ENCODE results near the gene ZNF579. TPM values are rescaled to one million over a fixed set of nuclear protein-coding genes. Genes with fewer than 3 reads are reported as not detected.

Gene ZNF579
- total RNA-seq, 2 experiments from 2014 or later = 6.1 to 11.1 TPM

DNA sequence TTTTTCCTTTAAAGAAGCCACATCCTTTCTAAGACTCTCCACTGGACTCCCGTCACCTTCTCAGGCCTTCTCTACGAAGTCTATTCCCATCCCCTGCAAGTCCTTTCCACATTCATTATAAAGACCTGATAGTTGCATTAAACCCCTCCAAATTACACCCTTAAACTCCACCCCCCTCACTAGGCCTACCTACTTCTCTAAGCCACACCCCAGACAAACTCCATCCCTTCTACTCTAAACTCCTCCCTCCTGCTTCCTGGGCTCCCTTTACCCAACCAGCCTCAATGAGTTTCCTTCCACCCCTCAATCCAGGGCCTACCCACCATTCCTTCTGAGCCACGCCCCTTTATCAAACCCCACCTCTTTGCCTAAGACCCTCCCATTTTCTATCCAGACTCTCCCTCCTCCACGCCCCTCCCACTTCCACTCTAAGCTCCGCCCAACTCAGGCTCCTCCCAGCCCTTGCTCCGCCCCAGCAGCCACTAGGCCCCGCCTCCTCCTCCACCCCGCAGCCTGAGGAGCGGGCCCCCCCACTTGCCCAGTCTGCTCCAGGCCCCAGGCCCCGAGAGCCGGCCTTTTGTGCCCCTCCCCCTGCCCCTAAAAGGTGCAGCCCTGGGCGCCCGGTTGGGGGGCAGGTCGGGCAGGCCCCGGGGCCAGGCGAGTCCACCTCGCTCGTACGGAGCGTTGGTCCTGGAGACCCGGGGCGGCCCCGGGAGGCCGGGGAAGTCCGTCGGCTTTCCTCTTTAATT lies 18.2 kb upstream of the ZNF579 start:
- no peaks in the 10 kb centered on the region for H3K9me3 ChIP-seq (ENCODE audit: low read length)
- H3K79me2 ChIP-seq (ENCODE audit: insufficient read depth, low read depth, low read length) = no peaks in the 10 kb centered on the region
- intact Hi-C loops (cut with micrococcal nuclease; ENCODE audit: unreplicated experiment) = loop anchor here (1.0 to 2.0 kb wide), 2 partner anchors 18 to 44 kb away; partner anchors contain the start of genes ZNF579 and ZNF581
- no TSS peak for BruUV-seq (replicated peaks)
- ChIA-PET CTCF (ENCODE audit: unreplicated experiment) (interaction anchor here (0.6 kb wide), 1 partner anchor 50 kb away, joined by 3 read pairs; no protein-coding TSS in a partner anchor), POLR2A (interaction anchor here (0.8 to 1.6 kb wide), 4 partner anchors 11 to 48 kb away, joined by 3 to 15 read pairs (median 6); partner anchors contain the start of gene ZNF784)
- peak overlapping the region; percentile 74 for H3K4me3 ChIP-seq (ENCODE audit: low read depth, low read length, poor library complexity, severe bottlenecking)
- H3K9me2 ChIP-seq (ENCODE audit: insufficient read depth, low read length) = no peaks in the 10 kb centered on the region
- H3K4me2 ChIP-seq (ENCODE audit: low read length) = peak overlapping the region; percentile 70
- peak overlapping the region; percentile 66; the same call in 1 of the 2 replicates for H2AFZ ChIP-seq (ENCODE audit: low read length)
- TF ChIP-seq EZH2phosphoT487 (IDR thresholded peaks at IDR 0.05; ENCODE audit: borderline replicate concordance, low read depth, low read length) = no peak
- TF ChIP-seq, protein P1, sequence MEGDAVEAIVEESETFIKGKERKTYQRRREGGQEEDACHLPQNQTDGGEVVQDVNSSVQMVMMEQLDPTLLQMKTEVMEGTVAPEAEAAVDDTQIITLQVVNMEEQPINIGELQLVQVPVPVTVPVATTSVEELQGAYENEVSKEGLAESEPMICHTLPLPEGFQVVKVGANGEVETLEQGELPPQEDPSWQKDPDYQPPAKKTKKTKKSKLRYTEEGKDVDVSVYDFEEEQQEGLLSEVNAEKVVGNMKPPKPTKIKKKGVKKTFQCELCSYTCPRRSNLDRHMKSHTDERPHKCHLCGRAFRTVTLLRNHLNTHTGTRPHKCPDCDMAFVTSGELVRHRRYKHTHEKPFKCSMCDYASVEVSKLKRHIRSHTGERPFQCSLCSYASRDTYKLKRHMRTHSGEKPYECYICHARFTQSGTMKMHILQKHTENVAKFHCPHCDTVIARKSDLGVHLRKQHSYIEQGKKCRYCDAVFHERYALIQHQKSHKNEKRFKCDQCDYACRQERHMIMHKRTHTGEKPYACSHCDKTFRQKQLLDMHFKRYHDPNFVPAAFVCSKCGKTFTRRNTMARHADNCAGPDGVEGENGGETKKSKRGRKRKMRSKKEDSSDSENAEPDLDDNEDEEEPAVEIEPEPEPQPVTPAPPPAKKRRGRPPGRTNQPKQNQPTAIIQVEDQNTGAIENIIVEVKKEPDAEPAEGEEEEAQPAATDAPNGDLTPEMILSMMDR (conservative IDR thresholded peaks at IDR 0.05; ENCODE audit: low read length) = no peak
- H4K20me1 ChIP-seq (ENCODE audit: insufficient read depth, low read length) = no peaks in the 10 kb centered on the region
- peak; percentile 92 for DNase-seq (ENCODE audit: low spot score)
- peaks cover 25% of the 10 kb centered on the region for H3K36me3 ChIP-seq (ENCODE audit: insufficient read depth, low read length)
- peak overlapping the region; percentile 94 for H3K27ac ChIP-seq (ENCODE audit: low read depth, low read length, poor library complexity, severe bottlenecking)
- H3K4me1 ChIP-seq (ENCODE audit: insufficient read depth, low read length, poor library complexity, severe bottlenecking) = peaks cover 26% of the 10 kb centered on the region

DNA sequence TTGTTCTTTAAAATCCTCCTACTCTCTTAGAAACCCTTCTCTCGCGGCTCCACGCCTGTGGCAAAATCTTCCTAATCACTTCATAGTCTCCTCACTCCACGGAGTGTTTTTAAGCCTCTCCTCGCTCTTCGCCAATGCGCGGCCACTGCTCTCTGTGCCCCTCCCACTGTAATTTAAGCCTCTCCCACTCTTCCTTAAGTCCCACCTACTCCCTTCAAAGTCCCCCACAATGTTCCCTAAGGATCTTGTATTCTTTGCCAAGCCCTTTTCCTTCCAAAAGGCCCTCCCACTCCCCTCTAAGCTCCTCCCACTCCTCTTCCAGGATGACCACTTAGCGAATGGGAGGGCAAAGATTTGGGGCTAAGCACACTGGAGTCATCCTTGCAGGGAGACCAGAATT lies 17.4 kb upstream of the ZNF579 start:
- Histone ChIP-seq H3K4me1 (ENCODE audit: insufficient read depth, low read length, poor library complexity, severe bottlenecking) (peaks cover 20% of the 10 kb centered on the region), H4K20me1 (ENCODE audit: insufficient read depth, low read length) (no peaks in the 10 kb centered on the region), H3K9me2 (ENCODE audit: insufficient read depth, low read length) (no peaks in the 10 kb centered on the region), H3K27ac (ENCODE audit: low read depth, low read length, poor library complexity, severe bottlenecking) (no peak overlapping the region), H2AFZ (ENCODE audit: low read length) (no peak overlapping the region), H3K4me3 (ENCODE audit: low read depth, low read length, poor library complexity, severe bottlenecking) (no peak overlapping the region), H3K79me2 (ENCODE audit: insufficient read depth, low read depth, low read length) (no peaks in the 10 kb centered on the region), H3K4me2 (ENCODE audit: low read length) (peak overlapping the region; percentile 70), H3K36me3 (ENCODE audit: insufficient read depth, low read length) (peaks cover 30% of the 10 kb centered on the region), H3K9me3 (ENCODE audit: low read length) (no peaks in the 10 kb centered on the region)
- TF ChIP-seq, protein P1 (conservative IDR thresholded peaks at IDR 0.05; ENCODE audit: low read length) = no peak
- no peak for TF ChIP-seq EZH2phosphoT487 (IDR thresholded peaks at IDR 0.05; ENCODE audit: borderline replicate concordance, low read depth, low read length)
- no peak for DNase-seq (ENCODE audit: low spot score)
- POLR2A ChIA-PET = no interaction called here
- BruUV-seq (replicated peaks) = no TSS peak
- CTCF ChIA-PET (ENCODE audit: unreplicated experiment) = no interaction called here
- intact Hi-C loops (cut with micrococcal nuclease; ENCODE audit: unreplicated experiment) = loop anchor here (2.0 kb wide), 1 partner anchor 17 kb away; the partner anchor contains the start of gene ZNF579

DNA sequence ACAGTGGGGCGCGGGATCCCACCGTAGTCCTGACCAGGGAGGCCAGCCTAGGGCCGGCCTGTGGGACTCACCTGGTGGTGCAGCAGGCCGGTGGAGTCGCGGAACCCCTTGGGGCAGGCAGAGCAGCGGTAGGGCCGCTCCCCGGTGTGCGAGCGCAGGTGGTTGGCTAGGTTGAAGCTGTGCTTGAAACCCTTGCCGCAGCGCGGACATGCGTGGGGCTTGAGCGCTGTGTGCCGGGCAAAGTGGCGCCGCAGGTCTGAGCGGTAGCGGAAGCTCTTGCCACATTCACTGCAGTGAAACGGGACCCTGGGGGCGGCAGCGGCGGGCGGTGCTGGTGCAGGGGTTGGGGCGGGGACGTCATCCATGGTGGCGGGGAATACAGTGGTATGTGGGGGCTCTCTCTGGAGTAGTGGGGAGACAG lies 16.9 kb upstream of the ZNF579 start:
- H3K79me2 ChIP-seq (ENCODE audit: insufficient read depth, low read depth, low read length) = no peaks in the 10 kb centered on the region
- peaks cover 20% of the 10 kb centered on the region for H3K4me1 ChIP-seq (ENCODE audit: insufficient read depth, low read length, poor library complexity, severe bottlenecking)
- H3K36me3 ChIP-seq (ENCODE audit: insufficient read depth, low read length) = peaks cover 30% of the 10 kb centered on the region
- H3K9me2 ChIP-seq (ENCODE audit: insufficient read depth, low read length) = no peaks in the 10 kb centered on the region
- TF ChIP-seq, protein P1 (conservative IDR thresholded peaks at IDR 0.05; ENCODE audit: low read length) = no peak
- no peak for TF ChIP-seq EZH2phosphoT487 (IDR thresholded peaks at IDR 0.05; ENCODE audit: borderline replicate concordance, low read depth, low read length)
- H3K4me2 ChIP-seq (ENCODE audit: low read length) = no peak overlapping the region
- ChIA-PET POLR2A (no interaction called here), CTCF (ENCODE audit: unreplicated experiment) (no interaction called here)
- no peak overlapping the region for H2AFZ ChIP-seq (ENCODE audit: low read length)
- DNase-seq (ENCODE audit: low spot score) = no peak
- H3K9me3 ChIP-seq (ENCODE audit: low read length) = no peaks in the 10 kb centered on the region
- no TSS peak for BruUV-seq (replicated peaks)
- intact Hi-C loops (cut with micrococcal nuclease; ENCODE audit: unreplicated experiment) = no loop called here
- H3K27ac ChIP-seq (ENCODE audit: low read depth, low read length, poor library complexity, severe bottlenecking) = no peak overlapping the region
- H4K20me1 ChIP-seq (ENCODE audit: insufficient read depth, low read length) = no peaks in the 10 kb centered on the region
- no peak overlapping the region for H3K4me3 ChIP-seq (ENCODE audit: low read depth, low read length, poor library complexity, severe bottlenecking)

All from OCI-LY7 (cell line).